22Rv1 (cell line): ENCODE data around the gene PROM1.

Experiments used
- ZFX ChIP-seq: fragments of 450-650 bp; IDR thresholded peaks from 2 replicates; pipeline ENCODE4 v1.6.1; 2017; ENCODE audit warnings: antibody characterized with exemption, borderline replicate concordance
- TF ChIP-seq, protein P1 (sequence below): fragments of 450-650 bp; IDR thresholded peaks from 2 replicates; pipeline ENCODE4 v1.5.1; 2017; ENCODE audit warnings: mild to moderate bottlenecking

DNA sequence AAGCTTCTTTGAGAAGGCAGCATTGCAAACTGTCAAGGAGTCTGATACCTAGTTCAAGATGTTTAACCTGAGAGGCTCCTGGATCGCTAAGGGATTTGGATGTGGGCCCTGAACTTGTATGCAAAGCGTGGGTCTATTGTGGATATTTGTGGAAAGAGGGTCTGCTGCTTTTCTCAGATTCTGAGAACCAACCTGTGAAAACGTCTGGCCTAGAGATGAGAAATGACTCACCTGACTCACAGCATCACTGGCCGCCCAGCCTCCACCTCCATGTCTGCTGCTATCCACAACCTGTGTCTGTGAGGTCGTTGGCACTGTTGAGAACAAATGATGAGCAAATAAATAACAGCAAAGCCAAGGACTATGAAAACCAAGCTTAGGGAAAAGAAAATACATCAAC, 33.3 kb upstream of the PROM1 start:
- TF ChIP-seq, protein P1, sequence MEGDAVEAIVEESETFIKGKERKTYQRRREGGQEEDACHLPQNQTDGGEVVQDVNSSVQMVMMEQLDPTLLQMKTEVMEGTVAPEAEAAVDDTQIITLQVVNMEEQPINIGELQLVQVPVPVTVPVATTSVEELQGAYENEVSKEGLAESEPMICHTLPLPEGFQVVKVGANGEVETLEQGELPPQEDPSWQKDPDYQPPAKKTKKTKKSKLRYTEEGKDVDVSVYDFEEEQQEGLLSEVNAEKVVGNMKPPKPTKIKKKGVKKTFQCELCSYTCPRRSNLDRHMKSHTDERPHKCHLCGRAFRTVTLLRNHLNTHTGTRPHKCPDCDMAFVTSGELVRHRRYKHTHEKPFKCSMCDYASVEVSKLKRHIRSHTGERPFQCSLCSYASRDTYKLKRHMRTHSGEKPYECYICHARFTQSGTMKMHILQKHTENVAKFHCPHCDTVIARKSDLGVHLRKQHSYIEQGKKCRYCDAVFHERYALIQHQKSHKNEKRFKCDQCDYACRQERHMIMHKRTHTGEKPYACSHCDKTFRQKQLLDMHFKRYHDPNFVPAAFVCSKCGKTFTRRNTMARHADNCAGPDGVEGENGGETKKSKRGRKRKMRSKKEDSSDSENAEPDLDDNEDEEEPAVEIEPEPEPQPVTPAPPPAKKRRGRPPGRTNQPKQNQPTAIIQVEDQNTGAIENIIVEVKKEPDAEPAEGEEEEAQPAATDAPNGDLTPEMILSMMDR: no peak
- no peak for TF ChIP-seq ZFX
